ENCODE data around the gene CCL16. TPM values are rescaled to one million over a fixed set of nuclear protein-coding genes. Genes with fewer than 3 reads are reported as not detected.
"Not testable (repeated sequence)": the region's sequence is repeated elsewhere in the genome, so short reads cannot be mapped to it uniquely, and the experiment has no call there.

Gene CCL16
- polyA plus RNA-seq, 1 donor = 0.13 TPM

DNA sequence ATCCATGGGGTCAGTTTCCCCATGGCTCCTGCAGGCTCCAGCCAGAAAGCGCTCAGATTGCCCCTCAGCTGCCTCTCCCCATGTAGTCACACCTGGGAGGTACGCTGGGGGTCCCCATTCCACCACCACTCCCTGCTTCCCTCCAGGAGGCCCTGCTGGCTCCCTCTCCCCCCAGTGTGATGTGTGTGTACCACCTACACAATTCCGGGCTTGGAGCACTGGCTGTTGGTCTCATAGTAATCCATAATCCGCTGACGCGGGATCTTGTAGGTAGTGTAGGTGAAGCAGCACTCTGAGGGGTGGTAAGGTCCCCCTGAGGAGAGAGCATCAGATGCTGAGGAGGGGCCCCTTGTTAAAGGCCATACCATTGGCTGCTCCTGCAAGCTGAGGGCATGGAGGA is 2.8 kb upstream of the CCL16 start:
- DNase-seq = no peak

DNA sequence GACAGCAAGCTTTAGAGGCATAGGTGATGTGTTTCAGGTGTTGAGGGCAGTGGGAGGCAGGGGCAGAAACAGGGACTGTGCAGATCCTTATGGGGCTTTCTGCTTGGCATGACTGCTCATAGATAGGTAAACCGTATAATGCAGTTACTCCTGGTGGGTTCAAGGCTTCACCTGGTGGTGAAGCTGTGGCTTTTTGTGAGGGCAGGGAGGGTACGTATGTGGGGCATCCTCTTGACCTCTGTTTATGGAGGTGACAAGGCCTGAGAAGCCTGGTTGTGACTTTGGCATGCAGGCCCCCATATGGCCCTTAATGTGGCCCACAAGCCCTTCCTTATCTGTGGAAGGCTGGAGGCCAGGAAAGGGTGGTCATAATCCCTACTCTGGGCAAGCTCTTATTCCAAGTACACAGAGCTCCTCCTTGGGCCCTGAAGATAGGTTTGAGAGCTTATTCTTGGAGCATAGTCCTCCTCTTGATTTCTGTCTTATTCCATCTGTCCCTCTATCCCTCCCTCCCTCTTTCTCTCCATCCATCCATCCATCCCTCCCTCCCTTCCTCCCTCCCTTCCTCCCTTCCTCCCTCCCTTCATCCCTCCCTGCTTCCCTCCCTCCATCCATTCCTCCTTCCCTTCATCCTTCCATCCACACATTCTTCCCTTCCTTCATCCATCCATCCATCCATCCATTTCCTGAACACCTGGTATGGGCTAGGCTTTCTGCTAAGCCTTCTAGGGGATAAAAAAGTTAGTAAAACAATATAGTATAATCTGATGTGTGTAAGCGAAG is 1.3 kb upstream of the CCL16 start:
- no peak for DNase-seq

DNA sequence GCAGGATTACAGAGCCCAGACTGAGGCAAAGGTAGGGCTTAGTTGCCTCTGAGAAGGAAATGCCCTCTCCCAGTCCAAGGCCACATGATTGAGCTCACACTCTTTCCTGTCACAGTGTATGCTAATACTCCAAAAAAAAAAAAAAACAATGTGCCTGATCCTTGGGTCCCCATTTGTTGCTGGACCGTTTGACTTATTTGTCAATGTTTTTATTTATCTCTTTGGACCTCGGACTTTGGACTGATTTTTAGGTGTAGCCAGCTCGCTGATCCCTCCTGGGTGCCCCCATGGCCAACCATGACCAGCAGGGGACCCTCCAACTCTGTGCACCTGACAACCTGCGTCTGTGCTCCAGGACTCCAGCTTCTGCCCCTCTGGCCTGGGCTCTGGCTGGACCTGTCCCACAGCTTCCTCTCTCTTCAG is 622 bp upstream of the CCL16 start:
- no peak for DNase-seq

DNA sequence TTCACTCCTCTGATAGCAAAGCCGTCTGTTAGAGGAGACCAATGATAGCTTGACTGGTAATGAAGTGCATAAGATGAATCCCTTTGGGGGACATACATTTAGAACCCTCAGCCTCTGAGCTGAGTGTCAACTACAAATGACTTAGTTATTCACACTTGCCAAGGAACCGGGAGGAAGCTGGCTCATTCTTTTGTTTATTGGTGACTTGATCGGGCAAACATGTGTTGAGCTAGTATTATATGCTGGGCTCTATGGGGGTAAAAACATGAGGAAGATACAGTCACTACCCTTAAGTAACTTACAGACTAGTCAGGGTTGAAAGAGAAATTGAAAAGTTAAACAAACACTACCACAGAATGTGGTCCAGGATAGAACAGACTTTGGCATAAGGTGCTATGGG is 3.0 kb downstream of the CCL16 start:
- no peak for DNase-seq

DNA sequence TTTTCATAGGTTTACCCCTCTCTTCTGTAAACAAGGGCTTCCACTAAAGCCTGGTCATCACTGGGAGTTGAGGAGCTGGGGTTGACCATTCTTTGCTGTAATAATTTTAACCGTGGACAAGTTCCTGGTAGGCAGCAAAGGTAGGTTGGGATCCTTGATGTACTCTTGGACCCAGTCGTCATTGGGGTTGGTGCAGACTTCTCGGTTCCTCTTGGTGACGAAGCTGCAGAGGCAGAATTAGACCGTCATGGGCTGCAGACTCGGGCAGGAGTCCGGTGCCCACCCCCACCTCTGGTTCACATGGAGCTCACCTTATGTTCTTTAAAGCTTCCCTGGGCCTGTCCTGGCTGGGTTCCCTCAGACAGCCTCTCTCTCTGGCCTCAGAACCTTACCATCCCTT is 3.8 kb downstream of the CCL16 start:
- no peak for DNase-seq

DNA sequence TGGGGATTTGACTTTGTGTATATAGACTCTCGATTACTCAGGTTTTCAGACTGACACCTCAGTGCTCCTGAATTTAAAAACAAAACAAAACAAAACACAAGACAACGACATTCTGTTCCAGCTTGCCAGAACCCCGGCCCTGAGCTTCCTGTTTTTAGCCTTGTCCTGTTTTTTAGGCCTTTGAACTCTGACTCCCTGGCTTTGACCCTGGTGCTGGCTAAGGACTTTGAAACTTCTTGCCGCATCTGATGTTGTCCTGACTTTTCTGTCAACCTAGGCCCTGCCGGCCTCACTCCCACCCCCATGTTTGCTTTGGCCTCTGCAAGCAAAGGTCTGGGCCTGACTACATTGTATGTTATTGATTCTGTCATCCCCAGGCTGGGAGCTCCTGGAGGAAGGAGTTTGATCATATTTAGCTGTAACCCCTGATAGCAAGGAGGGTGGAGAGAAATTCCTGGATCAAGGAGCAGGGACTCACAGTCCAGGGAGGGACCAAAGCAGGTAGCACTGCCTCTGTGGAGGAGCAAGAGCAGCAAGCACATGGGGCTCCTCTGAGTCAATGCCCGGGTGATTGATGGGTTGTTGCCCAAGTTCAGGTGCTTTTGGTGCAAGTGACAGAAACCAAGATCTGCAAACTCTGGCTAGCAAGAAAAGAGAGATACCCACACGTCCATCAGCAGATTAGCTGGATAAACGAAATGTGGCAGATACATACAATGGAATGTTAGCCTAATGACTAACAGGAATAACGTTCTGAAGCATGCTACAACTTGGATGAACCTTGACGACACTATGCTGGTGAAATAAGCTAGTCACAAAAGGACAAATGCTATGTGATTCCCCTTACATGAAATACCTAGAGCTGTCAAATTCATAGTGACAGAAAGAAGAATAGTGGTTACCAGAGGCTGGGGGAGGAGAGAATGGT is 7.7 kb downstream of the CCL16 start:
- no peak for DNase-seq

DNA sequence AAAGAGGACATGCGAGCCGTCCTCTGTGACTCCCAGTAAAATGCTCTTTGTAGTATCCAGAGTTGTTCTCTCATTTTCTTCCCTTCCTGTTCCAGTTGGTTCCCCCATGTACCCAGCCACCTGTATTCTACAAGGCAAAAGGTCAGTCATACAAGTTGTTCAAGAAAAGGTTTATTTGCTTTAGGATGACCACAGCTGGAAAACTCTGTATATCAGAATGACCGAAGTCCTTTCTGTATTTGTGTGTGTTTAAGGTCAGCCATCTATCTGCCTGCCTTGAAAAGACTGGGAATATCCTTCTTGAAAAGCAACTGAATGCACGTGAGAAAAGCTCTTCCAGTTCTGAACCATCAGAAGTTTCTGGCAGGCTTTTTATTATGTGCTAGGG is 8.4 kb downstream of the CCL16 start:
- no peak for DNase-seq

DNA sequence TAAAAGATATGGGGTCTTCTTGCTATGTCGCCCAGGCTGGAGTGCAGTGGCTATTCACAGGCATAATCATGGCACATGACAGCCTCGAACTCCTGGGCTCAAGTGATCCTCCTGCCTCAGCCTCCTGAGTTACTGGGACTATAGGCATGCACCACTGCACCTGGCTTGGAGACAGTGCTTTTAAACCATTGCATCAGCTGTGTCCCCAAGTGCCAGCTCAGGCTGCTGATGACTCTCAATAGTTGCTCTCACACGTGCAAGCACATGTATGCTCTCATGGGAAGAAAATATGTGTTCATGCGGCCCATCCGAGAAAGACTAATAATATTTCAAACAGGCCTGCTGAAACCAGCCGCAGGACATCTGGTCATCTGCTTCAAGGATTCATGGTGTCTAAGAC is 8.8 kb downstream of the CCL16 start:
- no peak for DNase-seq

DNA sequence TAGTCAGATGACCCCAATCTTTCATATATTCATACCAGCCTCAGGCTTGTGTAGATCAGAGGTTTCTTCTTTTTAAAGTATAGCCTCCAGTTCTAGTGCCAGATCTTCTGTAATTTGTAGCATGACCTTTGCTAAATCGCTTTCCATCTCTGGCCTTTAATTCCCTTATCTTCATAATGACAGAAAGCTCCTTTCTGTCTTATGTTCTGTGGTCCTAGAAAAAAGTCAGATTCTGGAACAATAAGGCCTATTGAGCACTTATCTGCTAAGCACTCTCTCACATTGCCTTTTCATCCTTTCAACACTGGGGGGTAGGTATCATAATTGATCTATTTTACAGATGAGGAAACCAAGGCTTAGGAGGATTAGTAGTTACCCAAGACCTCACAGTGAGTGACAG is 9.2 kb downstream of the CCL16 start:
- DNase-seq = no peak

DNA sequence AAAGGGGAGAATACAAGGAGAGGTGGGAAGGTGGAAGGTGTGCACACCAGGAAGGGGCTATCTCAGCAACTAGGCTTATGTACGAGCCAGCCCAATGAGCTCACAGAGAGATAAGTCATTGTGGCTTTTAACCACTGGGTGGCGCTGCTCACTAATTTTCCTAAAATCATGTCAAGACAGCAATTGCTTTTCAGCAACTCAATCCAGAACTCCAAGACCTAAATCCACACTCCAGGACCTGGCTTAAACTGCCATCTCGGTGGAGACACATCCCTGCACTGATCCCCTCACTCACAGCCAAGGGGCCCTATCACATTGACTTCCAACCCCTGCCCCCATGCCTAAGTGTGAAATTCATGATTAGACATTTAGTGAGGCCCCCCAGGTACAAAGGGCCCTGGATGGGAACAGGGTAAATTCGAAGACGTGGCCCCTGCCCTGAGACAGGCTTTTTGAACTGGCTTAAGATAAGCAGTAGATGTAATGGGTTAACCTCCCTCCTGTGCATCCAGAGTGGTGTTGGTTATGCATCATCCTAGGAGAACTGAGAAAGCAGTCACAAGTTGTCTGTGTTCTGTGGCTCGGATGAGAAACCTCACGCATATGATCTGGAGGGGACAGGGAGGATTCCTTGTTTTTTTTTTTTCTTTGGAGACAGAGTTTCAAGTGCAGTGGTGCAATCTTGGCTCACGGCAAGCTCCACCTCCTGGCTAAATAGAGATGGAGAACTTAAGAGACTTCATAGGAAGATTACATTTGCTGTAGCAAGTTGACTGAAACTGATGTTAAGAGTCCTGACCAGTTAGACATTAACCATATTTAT is 11.5 kb downstream of the CCL16 start:
- peak; percentile 82 for DNase-seq

DNA sequence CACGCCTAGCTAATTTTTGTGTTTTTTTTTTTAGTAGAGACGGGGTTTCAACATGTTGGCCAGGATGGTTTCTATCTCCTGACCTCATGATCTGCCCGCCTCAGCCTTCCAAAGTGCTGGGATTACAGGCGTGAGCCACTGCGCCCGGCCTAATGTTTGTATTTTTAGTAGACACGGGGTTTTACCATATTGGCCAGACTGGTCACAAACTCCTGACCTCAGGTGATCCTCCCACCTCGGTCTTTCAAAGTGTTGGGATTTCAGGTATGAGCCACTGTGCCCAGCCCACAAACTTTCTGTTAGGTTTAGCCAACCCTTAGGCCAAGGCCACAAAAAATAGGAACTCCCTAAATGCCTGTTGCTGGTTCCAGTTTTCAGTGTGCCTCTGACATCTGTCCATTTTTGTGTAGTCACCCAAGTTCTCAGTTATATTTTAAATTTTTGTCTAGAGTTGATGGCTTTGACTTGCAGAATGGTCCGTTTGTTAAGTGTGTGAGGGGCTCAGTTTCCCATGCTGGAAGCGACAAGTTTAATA is 12.7 kb downstream of the CCL16 start:
- no peak for DNase-seq

DNA sequence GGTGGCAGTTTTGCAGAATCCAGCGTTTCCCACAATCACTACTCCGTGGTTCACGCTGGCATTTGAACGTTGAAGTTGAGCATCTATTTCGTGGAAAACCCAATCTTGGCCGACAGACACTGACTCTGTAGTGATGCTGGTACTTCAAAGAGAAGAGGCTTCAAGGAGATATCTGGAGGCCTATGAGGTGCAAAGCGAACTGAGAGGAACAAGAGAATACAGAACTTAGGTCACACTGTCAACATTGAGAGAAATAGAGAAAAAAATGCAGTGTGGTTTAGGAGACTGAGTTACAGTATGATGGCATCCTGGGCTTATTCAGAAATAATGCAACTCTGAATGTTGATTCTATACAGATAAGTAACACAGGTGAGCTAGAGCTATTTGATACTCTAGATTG is 16.0 kb downstream of the CCL16 start:
- DNase-seq = no peak

DNA sequence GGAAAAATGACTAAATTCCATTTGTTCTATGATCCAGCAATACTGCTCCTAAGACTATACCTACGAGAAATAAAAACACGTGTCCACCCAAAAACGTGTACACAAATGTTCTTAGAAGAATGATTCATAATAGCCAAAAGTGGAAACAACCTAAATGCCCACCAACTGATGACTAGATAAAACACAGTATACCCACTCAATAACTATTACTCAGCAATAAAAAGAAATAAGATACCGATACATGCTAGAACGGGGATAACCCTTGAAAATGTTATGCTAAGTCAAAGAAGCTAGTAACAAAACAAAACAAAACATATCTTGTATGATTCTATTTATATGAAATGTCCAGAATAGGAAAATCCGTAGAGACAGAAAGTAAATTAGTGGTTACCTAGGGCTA is 17.6 kb downstream of the CCL16 start:
- DNase-seq = no peak

DNA sequence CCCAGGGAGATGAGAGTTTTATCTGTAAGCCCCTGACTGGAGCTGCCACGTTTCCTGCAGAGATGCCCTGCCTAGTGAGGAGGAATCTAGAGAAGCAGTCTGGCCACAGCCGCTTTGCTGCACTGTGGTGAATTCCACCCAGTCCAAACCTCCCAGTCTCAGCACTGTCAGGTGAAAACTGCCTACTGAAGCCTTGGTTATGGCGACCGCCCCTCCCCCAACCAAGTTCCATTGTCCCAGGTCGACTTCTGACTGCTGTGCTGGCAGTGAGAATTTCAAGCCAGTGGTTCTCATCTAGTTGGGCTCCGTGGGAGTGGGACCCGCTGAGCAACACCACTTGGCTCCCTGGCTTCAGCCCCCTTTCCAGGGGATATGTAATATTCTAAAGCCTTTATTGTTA is 27.6 kb downstream of the CCL16 start:
- DNase-seq = no peak

DNA sequence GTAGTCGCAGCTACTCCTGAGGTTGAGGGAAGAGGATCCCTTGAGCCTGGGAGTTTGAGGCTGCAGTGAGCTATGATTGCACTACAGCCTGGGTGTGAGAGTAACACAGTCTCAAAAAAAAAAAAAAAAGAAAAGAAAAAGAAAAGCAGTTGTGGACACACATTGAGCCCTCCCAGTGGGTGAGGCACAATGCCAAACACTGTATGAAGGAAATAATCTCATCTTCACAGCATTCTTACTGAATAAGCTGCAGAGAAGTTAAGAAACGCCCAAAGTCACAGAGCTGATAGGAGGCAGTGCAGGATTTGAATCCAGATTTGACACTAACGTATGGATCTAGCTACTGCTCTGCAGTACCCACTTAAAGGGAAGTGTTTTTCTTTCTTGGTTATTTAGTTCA is 31.9 kb downstream of the CCL16 start:
- no peak for DNase-seq

DNA sequence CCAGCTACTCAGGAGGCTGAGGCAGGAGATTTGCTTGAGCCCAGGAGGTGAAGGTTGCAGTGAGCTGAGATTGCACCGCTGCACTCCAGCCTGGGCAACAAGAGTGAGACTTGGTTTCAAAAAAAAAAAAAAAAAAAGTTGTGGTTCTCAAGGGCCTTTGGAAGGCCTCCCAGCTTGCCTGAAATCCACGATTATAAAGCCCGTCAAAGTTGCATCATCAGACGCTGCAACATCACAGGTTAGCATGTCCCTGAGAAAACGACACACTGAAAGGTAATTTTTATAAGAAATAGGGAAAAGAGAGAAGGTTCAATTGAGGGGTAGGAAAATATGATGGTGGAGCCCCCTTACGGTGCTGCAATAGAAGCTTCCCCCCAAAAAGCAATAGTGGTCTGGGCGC is 33.2 kb downstream of the CCL16 start:
- DNase-seq = no peak

DNA sequence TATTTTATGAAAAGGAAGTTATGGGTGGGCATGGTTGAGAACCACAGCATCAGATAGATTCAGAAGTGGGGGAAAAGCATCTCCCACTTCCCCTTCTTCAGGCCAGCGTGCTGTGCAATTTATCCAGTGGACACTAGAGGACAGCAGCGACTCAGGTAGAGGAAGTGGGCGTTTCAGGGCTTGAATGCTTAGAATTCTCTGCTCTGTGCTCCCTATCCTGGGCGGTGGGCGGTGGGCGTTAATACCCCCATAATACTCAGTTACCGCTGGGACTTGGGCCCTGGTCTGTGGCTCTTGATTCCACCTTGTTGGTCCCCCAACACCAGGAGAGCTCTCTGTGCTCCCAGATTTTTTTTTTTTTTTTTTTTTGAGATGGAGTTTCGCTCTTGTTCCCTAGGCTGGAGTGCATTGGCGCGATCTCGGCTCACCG is 34.1 kb downstream of the CCL16 start:
- no peak for DNase-seq

DNA sequence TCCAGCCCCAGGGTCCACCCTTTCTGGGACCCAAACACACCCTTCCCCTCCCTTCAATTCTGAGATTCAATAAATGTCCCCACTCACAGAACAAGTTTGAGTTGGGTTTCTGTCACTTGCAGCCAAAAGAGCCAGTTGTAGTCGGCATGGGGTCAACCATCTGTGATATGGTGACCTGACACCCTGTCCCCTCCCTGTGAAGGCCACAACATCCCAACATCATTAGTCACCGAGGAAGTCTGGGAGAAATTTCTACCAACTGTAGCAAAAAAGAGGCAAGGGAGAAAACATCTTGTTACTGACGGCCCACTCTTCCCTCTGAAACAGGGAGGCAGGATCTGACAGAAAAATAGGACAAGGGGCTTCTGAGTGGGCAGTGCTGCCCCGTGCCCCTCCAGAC is 37.1 kb downstream of the CCL16 start:
- no peak for DNase-seq

DNA sequence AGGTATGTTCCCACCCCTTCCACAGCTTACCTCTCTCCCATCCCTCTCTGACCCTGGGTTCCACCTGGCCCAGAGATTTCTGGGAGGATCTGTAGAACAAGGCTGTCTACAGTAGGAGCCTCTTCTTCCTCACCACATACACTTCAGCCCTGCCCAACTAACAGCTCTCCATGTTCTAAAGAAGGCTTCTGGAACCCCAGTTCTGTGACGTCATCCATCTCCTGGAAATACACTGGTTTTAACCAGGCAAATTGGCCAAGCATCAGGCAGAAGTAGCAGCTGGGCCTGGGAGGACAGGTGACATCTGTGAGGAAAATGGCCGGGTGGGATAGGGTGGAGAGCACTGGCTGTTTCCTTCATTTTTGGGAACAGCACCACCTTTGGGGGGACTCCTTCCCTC is 37.8 kb downstream of the CCL16 start, which contains the start of gene LYZL6:
LYZL6 (minus strand) TSS at position 177 of the 400 bp plus-strand sequence. CDS start 4,357 bp downstream, outside the sequence.
- DNase-seq = no peak

DNA sequence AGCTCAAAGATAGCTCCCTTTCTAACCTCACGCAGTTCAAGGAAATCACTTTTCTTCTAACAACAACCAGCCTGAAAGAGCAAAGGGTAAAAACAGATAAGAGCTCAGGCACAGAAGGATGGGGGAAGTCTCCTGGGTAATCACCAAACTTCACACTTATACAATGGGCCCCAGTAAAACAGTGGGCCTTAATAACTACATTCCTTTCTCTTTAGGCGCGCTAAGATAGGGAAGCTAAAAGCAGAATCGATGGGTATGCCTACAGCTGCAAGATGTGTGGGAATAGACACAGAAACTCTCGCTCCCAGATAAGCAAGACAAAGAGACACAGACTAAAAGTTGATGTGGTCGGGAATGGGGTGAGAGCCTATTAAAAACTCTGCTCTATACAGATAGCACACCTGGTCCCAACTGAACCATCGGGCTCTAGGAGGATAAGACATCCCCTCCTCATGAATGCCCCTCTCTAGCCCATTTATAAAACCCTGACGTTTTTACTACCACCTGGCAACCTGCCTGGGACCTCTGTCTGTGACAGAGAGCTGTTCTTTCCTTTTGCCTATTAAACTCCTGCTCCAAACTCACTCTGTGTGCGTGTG is 38.6 kb downstream of the CCL16 start:
- no peak for DNase-seq

DNA sequence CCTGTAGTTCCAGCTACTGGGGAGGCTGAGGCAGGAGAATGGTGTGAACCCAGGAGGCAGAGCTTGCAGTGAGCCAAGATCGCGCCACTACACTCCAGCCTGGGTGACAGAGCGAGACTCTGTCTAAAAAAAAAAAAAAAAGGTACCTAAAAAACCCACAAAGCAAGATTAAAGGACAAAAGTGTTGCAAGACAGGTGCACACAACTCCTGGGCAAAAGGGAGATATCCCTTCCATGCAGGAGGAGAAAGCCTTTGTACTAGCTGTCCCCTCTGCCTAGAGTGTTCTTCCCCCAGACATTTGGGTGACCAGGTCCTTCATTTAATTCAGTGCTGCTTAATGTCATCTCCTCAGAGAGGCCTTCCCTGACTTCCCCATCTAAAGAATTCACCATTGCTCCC is 42.8 kb downstream of the CCL16 start:
- not testable (repeated sequence) for DNase-seq

DNA sequence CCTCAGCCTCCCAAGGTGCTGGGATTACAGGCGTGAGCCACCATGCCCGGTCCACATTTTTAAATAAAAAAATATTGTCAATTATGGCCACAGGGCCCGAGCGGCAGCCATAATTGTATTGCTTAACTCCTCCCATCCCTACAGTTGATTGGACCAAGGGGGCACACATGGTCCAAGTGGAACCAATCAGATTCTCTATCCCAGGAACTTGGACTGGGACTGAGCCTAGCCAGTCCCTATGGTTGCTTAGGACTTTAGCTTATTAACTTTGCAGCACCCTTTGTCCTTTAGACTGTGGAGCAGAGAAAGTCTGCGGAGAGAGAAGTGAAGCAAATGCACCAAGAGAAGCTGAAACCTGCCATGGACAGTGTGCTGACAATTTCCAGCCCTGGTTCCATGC is 45.2 kb downstream of the CCL16 start:
- no peak for DNase-seq

Measured in hindlimb muscle (tissue), 1 donor.